ENCODE measurements around the gene LUM.

Gene LUM

GRCh38 chr12:91111366-91112325 is at the start of gene LUM:
TSS of gene LUM (minus strand) at chr12:91111494. CDS start at chr12:91108979, 2,515 bp downstream.
- DNase-seq: no peak

GRCh38 chr12:91161009-91161408 is 49.7 kb upstream of the LUM start:
- DNase-seq: no peak

- DNase-seq: no peak
These were observed 44.7 kb upstream of the LUM start for GRCh38 chr12:91155990-91156389.

- DNase-seq: no peak
These were observed 42.8 kb upstream of the LUM start for GRCh38 chr12:91154131-91154530.

GRCh38 chr12:91144053-91144452 is 32.8 kb upstream of the LUM start:
- DNase-seq: no peak

- no peak for DNase-seq
These were observed 31.9 kb upstream of the LUM start for GRCh38 chr12:91143206-91143605.

- no peak for DNase-seq
These were observed 30.9 kb upstream of the LUM start for GRCh38 chr12:91142221-91142631.

- DNase-seq: no peak
These were observed 29.0 kb upstream of the LUM start for GRCh38 chr12:91140026-91140931.

- DNase-seq: no peak
These were observed 28.0 kb upstream of the LUM start for GRCh38 chr12:91139286-91139685.

GRCh38 chr12:91138337-91138920 is 27.1 kb upstream of the LUM start:
- no peak for DNase-seq

- no peak for DNase-seq
These were observed 22.6 kb upstream of the LUM start for GRCh38 chr12:91133871-91134270.

GRCh38 chr12:91129662-91130362 is 18.5 kb upstream of the LUM start:
- no peak for DNase-seq

GRCh38 chr12:91127751-91128150 is 16.5 kb upstream of the LUM start:
- DNase-seq: no peak

GRCh38 chr12:91127306-91127705 is 16.0 kb upstream of the LUM start:
- no peak for DNase-seq

GRCh38 chr12:91126516-91126915 is 15.2 kb upstream of the LUM start:
- no peak for DNase-seq

GRCh38 chr12:91123236-91123916 is 12.1 kb upstream of the LUM start:
- DNase-seq: no peak

- no peak for DNase-seq
These were observed 9.5 kb upstream of the LUM start for GRCh38 chr12:91120781-91121180.

GRCh38 chr12:91119089-91119488 is 7.8 kb upstream of the LUM start:
- no peak for DNase-seq

GRCh38 chr12:91113621-91114020 is 2.3 kb upstream of the LUM start:
- no peak for DNase-seq

- no peak for DNase-seq
These were observed 876 bp downstream of the LUM start for GRCh38 chr12:91110311-91110924.

- DNase-seq: no peak
These were observed 1.5 kb downstream of the LUM start for GRCh38 chr12:91109581-91110310.
